Measurements from ENCODE around the gene SLC7A6OS. TPM values are rescaled to one million over a fixed set of nuclear protein-coding genes. Genes with fewer than 3 reads are reported as not detected.
A peak's percentile ranks its signal among the peaks of the same experiment; 100 is the strongest.

Gene SLC7A6OS
- polyA plus RNA-seq, 3 donors, result 9.3 to 10.5 (median 9.7) TPM

DNA sequence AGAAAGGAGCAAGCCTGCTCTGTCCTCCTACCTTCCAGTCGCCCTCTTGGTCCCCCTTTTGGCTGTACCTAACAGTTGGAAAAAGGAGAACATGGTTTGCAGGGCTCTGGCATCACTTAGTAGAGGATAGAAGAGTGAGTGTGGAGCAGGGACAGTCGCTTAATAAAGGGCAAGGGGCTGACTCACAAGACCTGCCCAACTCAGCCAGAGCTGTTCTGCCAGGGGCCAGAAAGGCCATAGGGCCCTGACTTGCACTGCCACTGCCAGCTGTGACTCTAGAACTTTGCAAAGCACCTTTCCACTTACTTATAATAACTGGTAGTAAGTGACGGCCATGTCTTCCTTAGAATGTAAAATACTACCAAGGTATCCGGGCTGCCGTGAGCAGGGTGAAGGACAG lies 13.6 kb upstream of the SLC7A6OS start:
- H3K4me1 Mint-ChIP-seq, result peaks cover 2% of the 10 kb centered on the region

DNA sequence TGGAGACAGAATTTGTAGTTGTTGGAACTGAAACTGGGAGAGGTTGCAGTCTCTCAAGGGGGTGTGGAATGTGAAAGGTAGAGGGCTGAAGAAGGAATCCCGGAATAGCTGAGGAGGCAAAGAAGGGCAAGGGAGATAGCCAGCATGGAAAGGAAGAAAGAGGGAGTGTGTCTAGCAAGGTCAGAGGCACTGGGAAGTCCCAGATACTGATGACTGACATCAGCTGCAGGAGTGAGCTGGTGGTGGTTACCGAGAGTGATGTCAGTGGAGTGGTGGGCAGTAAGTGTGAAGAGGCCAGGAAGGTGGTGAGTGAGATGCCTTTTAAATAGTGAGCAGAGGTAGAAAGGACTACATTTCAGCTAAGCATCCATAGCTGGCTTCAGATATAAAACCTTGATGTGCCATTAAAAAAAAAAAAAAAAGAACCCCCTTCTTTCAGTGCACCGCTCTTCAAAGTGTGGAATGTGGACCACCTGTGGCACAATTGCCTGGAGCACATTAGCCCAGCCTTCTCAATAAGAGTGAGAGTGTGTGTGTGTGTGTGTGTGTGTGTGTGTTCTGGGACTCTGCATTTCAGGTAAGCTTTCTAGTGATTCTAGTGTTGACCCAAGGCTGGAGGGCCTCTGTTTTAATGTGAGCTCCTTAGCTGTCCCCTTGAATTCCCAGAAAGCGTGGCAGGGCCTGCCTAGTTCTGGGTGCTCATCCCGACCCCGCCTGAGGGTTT lies 8.6 kb upstream of the SLC7A6OS start:
- no peak overlapping the region for H3K4me3 Mint-ChIP-seq
- 90% methylated on average over 2 of the region's 6 CpGs for WGBS (ENCODE audit: insufficient coverage)

More for the DNA sequence above, 13.6 kb upstream of the SLC7A6OS start:
- Histone ChIP-seq H3K4me3 (replicated peaks in 1 of 3; ENCODE audit: low read depth in 2 of 3, low read length in 3 of 3) (no peak overlapping the region), H3K9ac (ENCODE audit: insufficient read depth, low read length, poor library complexity, severe bottlenecking) (no peak overlapping the region), H4K20me1 (ENCODE audit: insufficient read depth, low read length) (no peaks in the 10 kb centered on the region), H3K36me3 (replicated peaks in 1 of 2; ENCODE audit: control insufficient read depth in 1 of 2, insufficient read depth in 2 of 2, low read length in 2 of 2) (peaks cover 30 to 71% of the 10 kb centered on the region in 2 donors), H3K4me2 (replicated peaks; ENCODE audit: extremely low read depth, low read length, poor library complexity, severe bottlenecking) (no peak overlapping the region), H2AFZ (ENCODE audit: insufficient read depth, low read depth, low read length, poor library complexity, severe bottlenecking) (no peak overlapping the region), H3K9me3 (replicated peaks in 1 of 2; ENCODE audit: control insufficient read depth in 1 of 2, insufficient read depth in 1 of 2, low read length in 2 of 2) (no peaks in the 10 kb centered on the region), H3K79me2 (ENCODE audit: insufficient read depth, low read length) (no peaks in the 10 kb centered on the region), H3K4me1 (ENCODE audit: control insufficient read depth in 1 of 2, insufficient read depth in 2 of 2, low read length in 2 of 2) (no peaks in the 10 kb centered on the region), H3K27ac (ENCODE audit: low read depth in 1 of 2, low read length in 2 of 2) (no peak overlapping the region), H3K27me3 (ENCODE audit: control insufficient read depth in 2 of 2, insufficient read depth in 2 of 2, low read length in 2 of 2) (no peaks in the 10 kb centered on the region)
- 100% methylated on average over 3 of the region's 5 CpGs for WGBS (ENCODE audit: insufficient coverage)
- no peaks in the 10 kb centered on the region for H3K9me3 Mint-ChIP-seq
- no peak for DNase-seq
- peak overlapping the region in 1 of 7 donors; percentile 54 for H3K27ac Mint-ChIP-seq
- intact Hi-C loops (cut with micrococcal nuclease), result no loop called here
- TF ChIP-seq, protein P1, sequence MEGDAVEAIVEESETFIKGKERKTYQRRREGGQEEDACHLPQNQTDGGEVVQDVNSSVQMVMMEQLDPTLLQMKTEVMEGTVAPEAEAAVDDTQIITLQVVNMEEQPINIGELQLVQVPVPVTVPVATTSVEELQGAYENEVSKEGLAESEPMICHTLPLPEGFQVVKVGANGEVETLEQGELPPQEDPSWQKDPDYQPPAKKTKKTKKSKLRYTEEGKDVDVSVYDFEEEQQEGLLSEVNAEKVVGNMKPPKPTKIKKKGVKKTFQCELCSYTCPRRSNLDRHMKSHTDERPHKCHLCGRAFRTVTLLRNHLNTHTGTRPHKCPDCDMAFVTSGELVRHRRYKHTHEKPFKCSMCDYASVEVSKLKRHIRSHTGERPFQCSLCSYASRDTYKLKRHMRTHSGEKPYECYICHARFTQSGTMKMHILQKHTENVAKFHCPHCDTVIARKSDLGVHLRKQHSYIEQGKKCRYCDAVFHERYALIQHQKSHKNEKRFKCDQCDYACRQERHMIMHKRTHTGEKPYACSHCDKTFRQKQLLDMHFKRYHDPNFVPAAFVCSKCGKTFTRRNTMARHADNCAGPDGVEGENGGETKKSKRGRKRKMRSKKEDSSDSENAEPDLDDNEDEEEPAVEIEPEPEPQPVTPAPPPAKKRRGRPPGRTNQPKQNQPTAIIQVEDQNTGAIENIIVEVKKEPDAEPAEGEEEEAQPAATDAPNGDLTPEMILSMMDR (IDR thresholded peaks at IDR 0.05), result no peak
- no peak overlapping the region for H3K4me3 Mint-ChIP-seq
- peaks cover 0 to 4% (median 0%) of the 10 kb centered on the region in 3 donors for H3K27me3 Mint-ChIP-seq (ENCODE audit: low read depth in 3 of 3)
- peaks cover 48 to 63% of the 10 kb centered on the region in 2 donors for H3K36me3 Mint-ChIP-seq

More for the DNA sequence above, 8.6 kb upstream of the SLC7A6OS start:
- no peaks in the 10 kb centered on the region for H3K9me3 ChIP-seq (replicated peaks in 1 of 2; ENCODE audit: control insufficient read depth in 1 of 2, insufficient read depth in 1 of 2, low read length in 2 of 2)
- no peak for DNase-seq
- H3K36me3 ChIP-seq (replicated peaks in 1 of 2; ENCODE audit: control insufficient read depth in 1 of 2, insufficient read depth in 2 of 2, low read length in 2 of 2), result peaks cover 31 to 76% of the 10 kb centered on the region in 2 donors
- H2AFZ ChIP-seq (ENCODE audit: insufficient read depth, low read depth, low read length, poor library complexity, severe bottlenecking), result no peak overlapping the region
- Mint-ChIP-seq H3K27me3 (ENCODE audit: low read depth in 3 of 3) (no peaks in the 10 kb centered on the region), H3K36me3 (peaks cover 53 to 75% of the 10 kb centered on the region in 2 donors), H3K4me1 (no peaks in the 10 kb centered on the region), H3K27ac (peak overlapping the region in 1 of 7 donors; percentile 36), H3K9me3 (no peaks in the 10 kb centered on the region)
- H4K20me1 ChIP-seq (ENCODE audit: insufficient read depth, low read length), result no peaks in the 10 kb centered on the region
- intact Hi-C loops (cut with micrococcal nuclease), result no loop called here
- no peaks in the 10 kb centered on the region for H3K4me1 ChIP-seq (ENCODE audit: control insufficient read depth in 1 of 2, insufficient read depth in 2 of 2, low read length in 2 of 2)
- peaks cover 4% of the 10 kb centered on the region for H3K79me2 ChIP-seq (ENCODE audit: insufficient read depth, low read length)
- no peak overlapping the region for H3K4me3 ChIP-seq (replicated peaks in 1 of 3; ENCODE audit: low read depth in 2 of 3, low read length in 3 of 3)
- no peak overlapping the region for H3K9ac ChIP-seq (ENCODE audit: insufficient read depth, low read length, poor library complexity, severe bottlenecking)
- no peak overlapping the region for H3K4me2 ChIP-seq (replicated peaks; ENCODE audit: extremely low read depth, low read length, poor library complexity, severe bottlenecking)
- TF ChIP-seq, protein P1 (IDR thresholded peaks at IDR 0.05), result no peak
- no peaks in the 10 kb centered on the region for H3K27me3 ChIP-seq (ENCODE audit: control insufficient read depth in 2 of 2, insufficient read depth in 2 of 2, low read length in 2 of 2)
- H3K27ac ChIP-seq (ENCODE audit: low read depth in 1 of 2, low read length in 2 of 2), result no peak overlapping the region
